Activated naive CD8-positive, alpha-beta T cell treated with anti-CD3 and anti-CD28 coated beads, Interleukin-2, amount 50 U/mL, for 16 hours (primary cell): ENCODE measurements around the gene ARPIN.
"Not testable (repeated sequence)": the region's sequence is repeated elsewhere in the genome, so short reads cannot be mapped to it uniquely, and the experiment has no call there.

Experiments used
- DNase-seq: peaks from one replicate; pipeline ENCODE4 v3.0.0-alpha.2; 2020; ENCODE audit warnings: low read depth, low spot score

Gene ARPIN

GRCh38 chr15:89910891-89911626 lies 1.7 kb downstream of the ARPIN start:
- DNase-seq = no peak

- no peak for DNase-seq
Observed at GRCh38 chr15:89909611-89910010, 3.1 kb downstream of the ARPIN start.

- DNase-seq = no peak
Observed at GRCh38 chr15:89908226-89908625, 4.5 kb downstream of the ARPIN start.

- DNase-seq = no peak
Observed at GRCh38 chr15:89907289-89907688, 5.5 kb downstream of the ARPIN start.

- no peak for DNase-seq
Observed at GRCh38 chr15:89905846-89906378, 6.8 kb downstream of the ARPIN start.

GRCh38 chr15:89904519-89904918 lies 8.2 kb downstream of the ARPIN start:
- DNase-seq = no peak

- no peak for DNase-seq
Observed at GRCh38 chr15:89903858-89904130, 9.0 kb downstream of the ARPIN start.

- no peak for DNase-seq
Observed at GRCh38 chr15:89903015-89903857, 9.5 kb downstream of the ARPIN start.

- no peak for DNase-seq
Observed at GRCh38 chr15:89900849-89901248, 11.9 kb downstream of the ARPIN start.

GRCh38 chr15:89899951-89900567 lies 12.7 kb downstream of the ARPIN start:
- no peak for DNase-seq

- no peak for DNase-seq
Observed at GRCh38 chr15:89899295-89899945, 13.3 kb downstream of the ARPIN start.

GRCh38 chr15:89898614-89899294 lies 14.0 kb downstream of the ARPIN start:
- no peak for DNase-seq

GRCh38 chr15:89898146-89898545 lies 14.6 kb downstream of the ARPIN start:
- DNase-seq = no peak

GRCh38 chr15:89893696-89894447 lies 18.9 kb downstream of the ARPIN start, which contains the start of gene AP3S2:
Gene AP3S2, minus strand, starts transcription at chr15:89893994. Its CDS starts 45 bp downstream, at chr15:89893949.
- DNase-seq = peak; percentile 82

- DNase-seq = no peak
Observed at GRCh38 chr15:89893027-89893426, 19.7 kb downstream of the ARPIN start.

GRCh38 chr15:89888214-89888804 lies 24.4 kb downstream of the ARPIN start:
- DNase-seq = no peak

GRCh38 chr15:89885611-89886010 lies 27.1 kb downstream of the ARPIN start:
- DNase-seq = no peak

GRCh38 chr15:89885179-89885578 lies 27.6 kb downstream of the ARPIN start:
- not testable (repeated sequence) for DNase-seq

- DNase-seq = no peak
Observed at GRCh38 chr15:89883518-89883917, 29.2 kb downstream of the ARPIN start.

- no peak for DNase-seq
Observed at GRCh38 chr15:89880727-89881126, 32.0 kb downstream of the ARPIN start.
